PC-9 (cell line): ENCODE measurements around the gene PIEZO2.

Experiments
- CTCF ChIP-seq: fragments of 200-600 bp; sonication (generic); conservative IDR thresholded peaks from 2 replicates; pipeline ENCODE4 v1.6.1; 2017; ENCODE audit warnings: mixed run types, antibody characterized with exemption, mild to moderate bottlenecking, moderate library complexity
- EZH2 ChIP-seq: fragments of 200-600 bp; sonication (generic); IDR thresholded peaks from 2 replicates; pipeline ENCODE4 v1.8.0; 2017; ENCODE audit warnings: antibody characterized with exemption, low read depth

DNA sequence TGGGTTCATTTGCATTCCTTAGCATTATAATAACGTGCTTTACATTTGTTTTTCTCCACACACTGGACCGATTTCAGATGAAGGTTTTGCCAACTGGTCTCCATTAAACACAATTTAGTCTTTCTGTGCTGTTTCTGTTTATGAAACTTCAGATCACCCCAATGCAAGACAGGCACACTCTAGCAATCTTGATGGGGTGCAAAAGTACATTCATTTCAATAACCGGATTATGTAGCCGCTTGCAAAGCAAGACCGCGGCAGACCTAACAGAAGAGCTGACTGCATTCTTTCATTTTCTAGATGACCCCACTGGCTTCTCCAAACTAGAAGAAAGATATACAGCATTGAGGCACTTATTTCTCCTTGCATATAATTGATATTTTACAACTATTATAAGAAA, 301.5 kb downstream of the PIEZO2 start:
- TF ChIP-seq CTCF (no peak), EZH2 (no peak)
